Spleen (tissue), 7 donors: ENCODE measurements around the gene MRPL4.

Experiments
- POLR2A ChIP-seq, 3 donors: fragments of 450-650 bp; IDR thresholded peaks; one replicate each; pipeline ENCODE4 v1.5.1; 2017; ENCODE audit warnings: antibody characterized with exemption in 3 of 3, mild to moderate bottlenecking in 1 of 3
- POLR2AphosphoS5 ChIP-seq, 3 donors: sonication (generic); formaldehyde crosslinking; IDR thresholded peaks; one replicate each; pipeline ENCODE4 v1.5.1; 2017; ENCODE audit warnings: antibody characterized with exemption in 3 of 3
- TF ChIP-seq, protein P1 (sequence below), 11 experiments: fragments of 200-600 bp in 7 of 11; fragments of 450-650 bp in 4 of 11; sonication (generic) in 4 of 11; IDR thresholded peaks in 8 of 11; conservative IDR thresholded peaks in 3 of 11; 1 replicate in 7 of 11; 2 replicates in 4 of 11; pipeline versions ENCODE4 v1.4.0 to v1.8.0; 2016 to 2021; ENCODE audit warnings: antibody characterized with exemption in 11 of 11, inconsistent platforms in 4 of 11, mild to moderate bottlenecking in 1 of 11
- donor health status: DM: no; HTN: no; CAD: no; lungs with moderate emphysema.
- donor health status: DM: no; HTN: no; CAD: no.
- donor health status: DM: no; HTN: no; CAD: no.

DNA sequence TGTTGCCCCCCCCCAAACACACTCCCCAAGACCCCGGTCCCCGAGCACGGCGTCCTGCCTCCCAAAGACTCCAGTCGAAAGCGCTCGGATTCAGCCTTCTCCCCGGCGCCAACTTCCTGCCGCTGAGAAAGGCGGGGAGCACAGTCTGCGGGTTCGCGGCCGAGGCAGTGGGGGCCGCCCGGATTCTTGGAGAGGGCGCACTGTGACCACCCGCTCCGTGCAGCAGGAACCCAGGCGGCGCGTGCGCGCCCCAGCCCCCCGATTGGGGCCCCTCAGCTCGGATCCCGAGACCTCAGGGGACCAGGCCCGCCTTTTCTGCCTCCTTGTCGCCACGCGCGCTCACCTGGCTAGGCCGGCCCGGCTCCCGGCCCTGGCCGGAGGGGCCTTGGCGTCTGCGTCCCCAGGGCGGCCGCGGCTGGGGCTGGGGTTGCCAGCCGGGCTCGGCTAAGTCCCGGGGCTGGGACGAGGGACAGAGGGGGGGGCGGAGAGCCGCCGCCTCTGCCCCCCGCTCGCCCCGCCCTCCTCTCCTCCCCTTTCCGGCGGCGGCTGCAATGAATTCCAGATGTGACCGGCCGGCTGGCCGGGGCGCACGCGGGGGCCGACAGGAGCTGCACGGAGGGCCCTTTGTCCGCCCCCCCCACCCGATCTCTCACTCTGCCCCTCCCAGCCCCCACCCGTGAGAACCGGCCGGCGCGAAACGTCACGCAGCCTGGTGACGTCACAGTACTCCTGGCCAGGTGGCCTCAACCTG, 21.0 kb upstream of the MRPL4 start, which contains the start of gene S1PR2:
- TF ChIP-seq, protein P1, sequence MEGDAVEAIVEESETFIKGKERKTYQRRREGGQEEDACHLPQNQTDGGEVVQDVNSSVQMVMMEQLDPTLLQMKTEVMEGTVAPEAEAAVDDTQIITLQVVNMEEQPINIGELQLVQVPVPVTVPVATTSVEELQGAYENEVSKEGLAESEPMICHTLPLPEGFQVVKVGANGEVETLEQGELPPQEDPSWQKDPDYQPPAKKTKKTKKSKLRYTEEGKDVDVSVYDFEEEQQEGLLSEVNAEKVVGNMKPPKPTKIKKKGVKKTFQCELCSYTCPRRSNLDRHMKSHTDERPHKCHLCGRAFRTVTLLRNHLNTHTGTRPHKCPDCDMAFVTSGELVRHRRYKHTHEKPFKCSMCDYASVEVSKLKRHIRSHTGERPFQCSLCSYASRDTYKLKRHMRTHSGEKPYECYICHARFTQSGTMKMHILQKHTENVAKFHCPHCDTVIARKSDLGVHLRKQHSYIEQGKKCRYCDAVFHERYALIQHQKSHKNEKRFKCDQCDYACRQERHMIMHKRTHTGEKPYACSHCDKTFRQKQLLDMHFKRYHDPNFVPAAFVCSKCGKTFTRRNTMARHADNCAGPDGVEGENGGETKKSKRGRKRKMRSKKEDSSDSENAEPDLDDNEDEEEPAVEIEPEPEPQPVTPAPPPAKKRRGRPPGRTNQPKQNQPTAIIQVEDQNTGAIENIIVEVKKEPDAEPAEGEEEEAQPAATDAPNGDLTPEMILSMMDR (IDR thresholded peaks at IDR 0.05 in 8 of 11, conservative IDR thresholded peaks at IDR 0.05 in 3 of 11) = no peak
- TF ChIP-seq POLR2A (IDR thresholded peaks at IDR 0.05) (no peak), POLR2AphosphoS5 (IDR thresholded peaks at IDR 0.05) (peak in 2 of 3 donors; percentile 50 to 52)
